ENCODE data around the gene TELO2.
A peak's percentile ranks its signal among the peaks of the same experiment; 100 is the strongest.

Gene TELO2

DNA sequence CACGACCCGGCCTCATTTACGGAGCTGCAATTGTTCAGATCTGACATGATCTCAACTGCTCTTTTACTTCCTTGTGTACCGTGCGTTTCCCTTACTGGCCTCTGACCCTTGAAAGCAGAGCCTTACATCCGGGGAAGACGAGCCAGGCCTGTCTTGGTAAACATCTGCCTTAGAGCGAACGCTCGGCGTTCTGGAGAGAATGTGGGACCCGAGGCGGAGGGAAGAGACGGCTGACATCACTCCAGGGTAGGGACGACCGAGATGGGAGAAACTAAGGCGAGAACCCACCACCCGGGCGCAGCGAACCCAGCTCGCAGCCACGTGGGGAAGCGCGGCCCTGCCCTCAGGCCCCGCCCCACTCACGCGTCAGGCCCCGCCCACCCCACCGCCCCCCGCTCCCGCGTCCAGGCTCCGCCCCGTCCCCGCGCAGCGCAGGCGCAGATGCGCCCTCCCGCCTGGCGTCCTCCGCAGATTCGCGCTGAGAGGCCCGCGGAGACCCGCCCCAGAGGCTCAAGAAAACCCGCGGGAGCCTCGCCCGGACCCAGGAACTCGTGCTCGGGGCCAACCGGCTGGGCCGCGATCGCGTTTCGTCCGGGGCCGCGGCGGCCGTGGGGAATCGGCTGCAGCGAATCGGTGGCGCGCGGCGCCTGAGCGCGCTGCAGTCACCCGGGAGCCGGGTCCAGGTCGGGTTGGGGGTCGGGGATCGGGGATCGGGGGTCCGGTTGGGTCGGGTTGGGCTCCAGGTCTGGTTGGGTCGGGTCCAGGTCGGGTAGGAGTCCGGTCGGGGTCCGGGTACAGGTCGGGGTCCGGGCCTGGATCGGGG is at the start of gene TELO2:
TSS of gene TELO2 (plus strand) at position 438 of the 823 bp plus-strand sequence. CDS start 922 bp downstream, outside the sequence.
- DNase-seq = peak; percentile 20

DNA sequence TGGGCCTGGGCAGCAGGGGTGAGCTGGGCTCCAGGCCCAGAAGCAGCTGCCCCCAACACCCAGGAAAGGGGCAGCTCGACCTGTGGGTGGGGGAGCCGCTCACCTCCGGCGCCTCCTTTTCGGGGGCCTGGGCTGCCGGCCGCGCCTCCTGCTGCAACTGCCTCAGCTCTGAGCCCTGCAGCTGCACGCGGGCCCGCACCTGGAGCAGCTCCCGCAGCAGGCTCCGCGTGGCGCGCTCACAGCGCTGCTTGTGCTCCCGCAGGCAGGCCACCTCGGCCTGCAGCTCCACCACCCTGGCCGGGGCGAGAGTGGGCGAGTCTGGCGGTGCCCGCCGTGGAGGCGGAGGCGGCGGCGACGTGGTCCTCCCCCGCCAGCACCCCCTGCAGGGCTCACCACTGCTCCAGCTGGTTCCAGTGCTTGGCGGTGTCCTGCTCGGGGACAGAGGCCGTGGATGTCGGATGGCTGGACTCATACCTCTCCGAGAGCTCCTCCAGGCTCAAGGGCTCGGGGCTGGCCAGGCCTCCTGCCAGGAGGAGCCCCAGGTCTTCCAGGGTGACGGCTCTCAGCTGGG is 49.7 kb upstream of the TELO2 start:
- DNase-seq = no peak

DNA sequence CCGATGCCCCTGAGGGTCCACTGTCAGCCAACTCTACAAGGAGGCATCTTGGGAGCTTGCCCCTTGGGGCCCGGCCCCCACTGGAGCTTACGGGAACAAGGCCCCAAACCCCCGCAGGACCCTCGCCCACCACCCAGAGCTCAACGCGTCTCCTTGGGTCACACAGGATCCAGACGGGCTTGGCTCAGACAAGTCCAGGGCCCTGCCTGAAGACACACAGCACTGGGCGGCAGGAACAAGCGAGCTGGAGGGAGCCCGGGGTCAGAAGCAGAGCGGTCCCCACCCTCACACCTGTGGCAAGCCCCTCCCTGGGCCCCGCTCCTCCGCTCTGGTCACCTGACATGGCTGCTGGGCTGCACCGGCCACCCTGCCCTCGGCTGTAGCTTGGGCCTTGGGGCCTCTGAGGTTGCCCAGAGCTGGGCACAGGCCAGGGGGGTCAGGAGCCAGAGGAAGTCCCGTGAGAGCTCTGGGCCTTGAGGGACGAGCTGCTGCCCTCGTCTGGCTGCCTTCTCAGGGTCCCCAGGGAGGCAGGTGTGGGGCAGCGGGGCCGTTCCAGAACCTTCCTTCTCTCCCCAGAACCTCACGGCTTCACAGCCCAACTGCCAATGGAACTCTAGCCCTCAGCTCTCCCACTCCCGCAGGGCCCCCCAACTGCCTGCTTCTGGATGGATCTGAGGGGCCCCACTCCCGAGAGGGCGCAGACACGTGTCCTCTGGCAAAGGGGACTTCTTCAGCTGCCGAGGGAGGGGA is 49.0 kb upstream of the TELO2 start, which contains the start of gene CCDC154:
TSS of gene CCDC154 (minus strand) at position 577 of the 750 bp plus-strand sequence. CDS start at position 343, 234 bp downstream.
- no peak for DNase-seq

DNA sequence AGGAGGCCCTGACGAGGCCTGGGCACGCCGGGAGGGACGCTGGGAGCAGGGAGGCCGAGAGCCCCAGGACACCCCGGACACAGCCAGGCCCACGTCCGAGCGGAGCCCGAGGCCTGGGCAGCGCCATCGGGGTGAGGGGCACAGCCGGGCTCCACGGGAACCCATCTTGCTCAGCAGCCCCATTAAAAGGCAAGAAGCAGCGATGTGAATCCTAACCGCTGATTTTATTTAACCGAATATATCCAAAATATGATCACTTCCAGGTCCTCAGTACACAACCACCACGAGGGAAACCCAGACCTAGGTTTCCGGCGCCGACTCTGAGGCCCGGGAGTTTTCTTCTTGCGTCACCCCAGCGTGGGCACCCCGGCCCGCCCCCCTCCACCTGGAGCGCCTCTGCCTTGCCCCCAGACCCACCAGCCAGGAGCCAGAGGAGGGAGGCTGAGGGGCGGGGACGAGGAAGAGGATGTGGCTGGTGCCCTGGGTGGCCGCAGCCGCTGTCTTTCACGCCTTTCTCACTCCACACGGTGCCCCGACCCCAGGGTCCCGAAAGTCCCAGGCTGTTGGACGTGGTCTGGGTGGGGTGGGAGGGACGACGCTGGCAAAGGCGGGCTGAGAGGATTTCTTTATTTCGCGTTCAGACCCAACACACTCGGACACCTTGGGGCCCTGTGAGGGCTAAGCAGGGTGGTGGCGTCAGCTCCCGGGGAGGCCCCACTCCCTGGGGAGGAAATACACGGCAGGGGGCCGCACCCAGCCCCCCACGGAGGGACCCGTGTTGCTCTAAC is 48.2 kb upstream of the TELO2 start:
- DNase-seq = no peak

DNA sequence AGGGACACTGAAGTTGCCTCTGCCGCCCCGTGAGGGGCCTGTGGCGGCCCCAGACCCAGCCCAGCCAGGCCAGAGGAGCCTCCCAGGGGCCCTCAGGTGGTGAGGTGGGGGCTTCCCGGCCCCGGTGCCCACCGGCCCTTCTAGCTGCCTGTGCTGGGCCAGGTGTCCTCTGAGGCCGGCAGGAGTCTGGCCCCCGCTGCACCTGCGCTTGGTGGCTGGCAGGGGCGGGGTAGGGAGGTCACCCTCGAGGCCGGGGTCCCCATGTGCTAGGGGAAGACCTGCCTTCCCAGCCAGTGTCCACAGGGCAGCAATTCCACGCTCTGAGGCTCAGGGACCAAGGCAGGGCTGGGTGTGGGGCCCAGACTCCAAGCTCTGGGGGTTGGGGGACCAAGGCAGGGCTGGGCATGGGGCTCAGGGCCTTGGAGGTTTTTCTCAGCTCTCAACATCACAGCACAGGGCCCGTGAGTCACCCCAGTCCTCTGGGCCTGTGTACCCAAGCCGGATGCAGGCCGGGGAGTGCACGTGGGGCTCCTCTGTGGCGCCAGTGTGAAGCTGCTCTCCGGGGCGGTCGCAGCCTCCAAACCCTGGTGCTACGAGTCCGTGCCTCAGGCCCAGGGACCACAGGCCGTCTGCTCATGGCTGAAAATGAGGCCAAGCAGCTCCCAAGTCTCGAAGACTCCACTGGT is 47.5 kb upstream of the TELO2 start:
- no peak for DNase-seq

DNA sequence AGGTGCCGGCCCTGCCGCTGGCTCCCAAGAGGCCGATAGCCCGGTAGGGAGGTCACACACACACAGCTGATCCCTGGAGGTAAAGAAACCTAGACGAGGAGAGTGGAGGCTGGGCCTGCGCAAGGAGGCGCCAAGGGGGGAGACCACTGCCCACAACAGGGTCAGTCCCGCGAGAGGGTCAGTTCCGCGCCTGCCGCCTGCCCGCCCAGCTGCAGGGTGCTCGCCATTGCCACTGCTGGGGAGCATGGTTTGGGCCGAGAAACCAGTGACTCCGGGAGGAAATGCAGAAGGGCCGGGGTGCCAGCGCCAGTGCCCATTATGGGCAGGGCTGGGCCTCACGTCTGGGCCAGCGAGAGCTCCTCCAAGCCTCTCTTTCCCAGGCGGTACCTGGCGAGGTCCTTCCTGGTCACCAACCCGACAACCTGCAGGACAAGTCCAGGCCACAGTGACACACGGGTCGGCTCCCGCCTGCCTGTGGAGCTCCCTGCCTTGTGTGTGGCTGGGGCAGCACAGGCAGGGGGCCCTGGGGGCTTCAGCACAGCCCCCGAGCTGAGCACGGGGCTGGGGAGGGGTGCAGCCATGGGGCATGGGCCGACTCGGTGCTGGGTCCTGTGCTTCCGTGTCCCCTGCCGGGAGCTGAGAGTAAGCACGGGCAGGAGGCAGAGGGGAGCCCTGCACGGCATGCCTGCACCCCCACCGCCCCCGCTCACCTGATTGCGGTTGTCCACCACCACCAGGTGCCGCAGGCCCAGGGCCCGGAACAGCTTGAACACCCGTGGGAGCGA is 46.7 kb upstream of the TELO2 start:
- no peak for DNase-seq

DNA sequence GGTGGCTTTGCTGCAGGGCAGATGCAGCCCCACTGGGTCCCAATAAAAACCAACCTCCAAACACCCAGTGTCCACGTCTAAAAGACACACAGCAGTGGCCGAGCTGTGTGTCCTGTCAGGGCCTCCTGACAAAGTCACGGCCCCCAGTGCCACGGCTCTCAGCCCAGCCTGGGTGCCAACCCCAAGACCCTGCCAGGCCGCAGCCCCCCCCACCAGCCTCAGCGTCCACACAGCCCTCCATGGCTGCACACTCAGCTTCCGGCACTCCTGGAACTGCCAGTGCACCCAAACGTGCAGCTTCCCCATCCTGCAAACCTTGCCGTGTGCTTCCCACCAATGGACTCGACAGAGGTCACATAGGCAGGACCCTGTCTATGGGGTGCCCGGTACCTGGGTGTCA is 45.2 kb upstream of the TELO2 start:
- no peak for DNase-seq

DNA sequence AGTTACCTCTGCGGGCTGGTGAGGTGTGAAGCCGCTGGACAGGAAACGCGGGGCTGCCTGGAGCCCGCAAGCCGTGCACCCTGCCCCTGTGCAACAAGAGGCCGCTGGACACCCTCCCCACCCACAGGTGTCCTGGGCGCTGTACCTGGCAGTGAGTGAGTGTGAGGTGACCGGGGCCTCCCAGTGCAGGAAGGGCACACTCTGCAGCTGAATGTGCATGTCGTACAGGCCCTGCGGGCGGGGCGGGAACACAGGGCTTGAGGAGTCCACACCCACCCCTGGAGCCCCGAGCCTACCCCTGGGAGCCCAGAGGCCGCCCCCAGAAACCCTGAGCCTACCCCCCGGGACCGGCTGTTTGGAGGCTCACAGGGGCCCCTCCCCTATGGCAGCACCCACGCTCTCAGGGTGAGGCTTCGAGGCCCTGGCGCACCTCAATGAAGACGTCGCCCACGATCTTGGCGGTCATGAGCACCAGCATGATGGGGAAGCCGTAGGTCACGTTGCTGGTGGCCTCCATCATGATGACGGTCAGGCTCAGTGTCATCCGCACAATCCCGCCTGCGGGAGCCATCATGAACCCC is 44.5 kb upstream of the TELO2 start:
- DNase-seq = no peak

DNA sequence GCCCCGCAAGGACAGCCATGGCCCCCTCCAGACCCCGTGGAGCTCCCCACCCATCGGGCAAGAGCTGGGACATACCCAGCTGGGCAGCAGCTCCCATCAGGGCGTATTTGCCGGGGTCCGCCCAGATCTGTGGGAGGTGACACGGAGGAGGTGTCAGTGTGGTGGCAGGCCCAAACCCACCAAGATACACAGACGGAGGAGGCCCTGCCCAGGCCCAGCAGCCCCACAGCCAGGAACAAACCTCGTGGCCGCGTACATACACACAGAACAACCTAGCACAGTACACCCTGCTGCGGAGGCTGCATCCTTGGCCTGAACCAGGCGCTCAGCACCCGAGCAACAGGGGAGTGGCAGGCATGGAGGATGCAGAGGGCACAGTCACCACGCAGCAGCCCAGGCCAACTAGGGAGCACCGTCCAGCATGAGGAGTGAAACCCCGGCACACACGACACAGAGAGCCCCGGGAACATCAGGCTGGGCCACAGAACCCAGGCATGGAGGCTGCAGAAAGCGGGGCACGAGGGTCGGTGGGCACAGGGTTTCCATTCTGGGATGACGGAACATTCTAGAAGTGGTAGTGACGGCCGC is 43.9 kb upstream of the TELO2 start:
- DNase-seq = no peak

DNA sequence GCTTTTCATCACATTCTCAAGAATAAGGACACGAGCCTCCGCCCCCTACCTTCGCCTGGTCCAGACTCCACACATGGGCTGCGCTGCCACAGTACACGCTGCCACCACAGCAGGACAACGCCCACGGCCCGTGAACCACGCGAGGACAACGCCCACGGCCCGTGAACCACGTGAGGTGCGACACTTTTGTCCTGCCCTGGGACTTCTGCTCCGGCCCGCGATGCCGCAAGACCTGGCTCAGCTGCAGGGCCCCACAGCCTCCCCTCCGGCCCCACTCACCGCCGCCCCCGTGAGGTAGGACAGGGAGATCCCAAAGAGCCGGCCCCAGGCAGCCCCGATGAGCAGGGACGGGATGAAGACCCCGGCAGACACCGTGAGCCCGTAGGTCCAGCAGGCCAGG is 42.9 kb upstream of the TELO2 start:
- no peak for DNase-seq

DNA sequence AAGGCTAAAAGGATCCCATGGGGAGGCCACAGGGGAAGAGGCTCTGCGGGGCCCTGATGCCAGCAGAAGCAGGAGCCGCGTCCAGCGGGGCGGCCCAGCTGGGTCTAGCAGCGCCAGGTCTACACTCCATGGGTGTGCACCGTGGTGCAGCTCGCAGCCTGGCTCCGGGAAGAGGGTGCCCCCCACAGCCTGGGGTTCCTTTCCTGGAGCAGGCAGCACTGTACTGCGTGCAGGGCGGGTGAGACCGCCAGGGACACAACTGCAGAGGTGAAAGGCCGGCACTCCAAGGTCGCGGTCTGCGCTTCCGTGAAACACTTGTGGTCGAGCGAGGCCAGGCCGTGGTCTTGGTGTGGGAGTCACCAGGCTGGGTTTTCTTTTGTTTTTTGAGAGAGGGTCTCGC is 42.3 kb upstream of the TELO2 start:
- no peak for DNase-seq

DNA sequence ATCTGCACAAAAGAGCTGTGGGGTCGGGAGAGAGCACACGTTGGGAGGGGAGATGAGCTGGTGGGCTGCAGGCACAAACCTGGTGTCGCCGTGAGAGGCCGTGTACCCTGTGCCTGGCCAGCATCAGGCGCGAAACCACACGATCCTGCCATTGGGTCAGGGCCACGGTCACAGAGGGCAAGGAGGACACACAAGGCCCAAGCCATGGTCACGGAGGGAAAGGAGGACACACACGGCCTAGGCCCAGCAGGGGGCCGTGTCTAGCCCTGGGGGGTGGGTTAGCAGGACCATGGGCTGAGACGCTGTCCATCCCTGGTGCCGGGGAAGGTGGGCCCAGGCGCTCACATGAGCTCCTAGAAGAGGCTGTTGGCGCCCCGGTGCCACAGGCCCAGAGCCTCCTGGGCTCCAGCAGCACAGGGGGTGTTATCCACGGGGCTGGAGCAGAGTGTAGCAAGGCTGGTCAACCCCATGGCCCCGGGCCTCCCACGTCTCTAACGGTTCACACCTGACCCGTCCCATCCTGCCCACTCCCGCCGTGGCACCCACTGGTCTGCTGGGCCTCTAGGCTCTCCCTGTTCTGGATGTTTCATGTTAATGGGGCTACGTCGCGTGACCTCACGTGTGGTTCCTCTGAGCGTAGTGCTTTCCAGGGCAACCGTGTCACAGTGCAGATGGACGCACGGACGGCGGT is 41.3 kb upstream of the TELO2 start:
- no peak for DNase-seq

DNA sequence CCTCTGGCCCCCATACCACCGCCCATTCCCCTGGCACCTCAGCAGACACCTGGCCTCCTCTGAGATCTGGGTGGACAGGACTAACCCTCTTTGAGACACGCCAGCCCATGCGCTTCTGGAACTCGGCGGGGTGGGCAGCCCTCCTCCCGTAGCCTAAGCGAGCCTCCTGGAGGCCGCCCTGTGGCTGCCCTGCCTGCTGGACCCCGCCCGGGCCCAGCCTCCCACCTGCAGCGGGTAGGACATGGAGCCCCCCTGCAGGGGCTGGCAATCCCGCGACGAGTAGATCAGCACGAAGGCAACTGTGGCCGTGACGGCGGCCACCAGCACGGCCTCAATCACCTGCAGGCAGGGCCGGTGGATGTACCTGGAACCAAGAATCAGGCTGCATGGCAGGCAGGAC is 40.6 kb upstream of the TELO2 start:
- DNase-seq = no peak

DNA sequence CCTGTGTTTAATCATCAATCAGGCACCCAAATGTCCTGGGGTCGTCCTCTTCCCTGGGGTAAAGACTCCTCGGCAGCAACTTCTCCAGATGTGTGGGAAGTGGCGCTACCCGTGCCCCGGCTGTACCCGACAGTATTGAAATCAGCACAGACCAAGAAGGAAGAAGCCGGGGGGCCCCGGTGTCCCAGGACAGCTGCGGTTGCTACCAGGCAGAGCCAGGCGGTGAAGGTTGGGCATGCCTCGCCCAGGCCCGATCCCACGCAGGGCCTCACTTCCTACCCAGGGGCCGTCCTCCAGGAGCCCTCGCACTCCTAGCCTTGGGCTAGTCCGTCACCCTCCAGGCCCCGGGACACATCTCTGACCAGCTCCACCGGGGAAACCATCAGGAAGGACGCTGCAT is 39.8 kb upstream of the TELO2 start:
- DNase-seq = no peak

DNA sequence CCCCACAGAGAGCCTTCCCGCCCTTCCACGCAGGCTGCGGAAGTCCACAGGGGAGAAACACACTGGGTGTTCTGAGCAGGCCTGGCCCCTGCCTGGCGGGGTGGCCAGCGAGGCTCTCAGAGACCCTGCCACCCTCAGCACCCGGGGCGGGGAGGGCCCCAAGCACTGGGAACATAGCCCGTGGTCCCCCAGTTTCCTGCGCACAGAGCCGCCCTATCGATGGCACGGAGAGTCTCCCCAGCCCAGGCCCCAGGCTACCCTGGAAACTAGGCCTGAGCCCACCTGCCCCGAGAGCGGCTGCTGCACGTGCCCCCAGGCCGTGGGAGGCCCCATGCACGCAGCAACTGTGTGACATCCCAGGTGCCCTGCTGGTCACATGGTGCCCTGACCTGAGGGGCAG is 38.6 kb upstream of the TELO2 start:
- DNase-seq = no peak

DNA sequence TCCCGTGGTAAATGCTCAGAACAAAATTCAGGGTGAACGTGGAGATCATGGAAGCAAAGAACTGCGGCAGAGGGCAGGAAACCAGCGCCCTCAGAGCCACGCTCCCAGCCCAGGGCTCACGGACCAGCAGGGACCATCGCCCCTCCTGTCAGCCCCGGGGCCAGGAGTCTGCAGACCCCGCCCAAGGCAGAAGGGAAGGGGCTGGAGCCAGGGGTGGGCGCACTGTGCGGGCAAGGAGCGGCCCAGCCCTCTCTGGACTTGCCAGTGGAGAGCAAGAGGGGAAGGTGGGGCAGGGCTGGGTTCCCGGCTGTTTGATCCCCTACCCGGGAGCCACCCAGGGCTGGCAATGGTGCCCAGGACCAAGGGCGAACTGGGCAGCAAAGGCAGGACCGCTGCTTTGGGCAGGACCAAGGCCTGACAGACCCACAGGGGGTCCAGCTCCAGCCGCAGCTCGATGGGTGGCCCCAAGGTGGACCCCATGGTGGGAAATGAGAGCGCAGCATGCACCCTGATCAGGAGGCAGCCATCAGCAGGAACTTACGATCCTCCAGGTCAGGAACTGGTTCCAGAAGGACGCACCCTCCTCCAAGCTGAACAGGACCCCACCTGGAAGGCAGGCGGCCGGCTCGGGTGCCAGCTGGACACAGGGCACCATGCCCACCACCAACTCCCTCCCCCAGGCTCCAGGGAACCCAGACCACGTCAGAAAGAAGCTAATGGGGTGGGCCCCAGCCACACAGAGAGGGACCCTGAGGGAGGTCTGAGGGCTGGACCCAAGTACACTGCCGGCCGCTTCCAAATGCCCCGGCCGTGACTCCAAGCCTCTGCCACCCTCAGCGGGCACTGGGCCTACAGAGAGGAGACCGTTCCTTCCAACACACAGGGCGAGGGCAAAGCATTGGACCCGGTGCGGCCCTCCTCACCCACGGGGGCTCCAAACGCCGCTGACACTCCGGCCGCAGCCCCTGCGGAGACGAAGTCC is 37.7 kb upstream of the TELO2 start:
- no peak for DNase-seq

DNA sequence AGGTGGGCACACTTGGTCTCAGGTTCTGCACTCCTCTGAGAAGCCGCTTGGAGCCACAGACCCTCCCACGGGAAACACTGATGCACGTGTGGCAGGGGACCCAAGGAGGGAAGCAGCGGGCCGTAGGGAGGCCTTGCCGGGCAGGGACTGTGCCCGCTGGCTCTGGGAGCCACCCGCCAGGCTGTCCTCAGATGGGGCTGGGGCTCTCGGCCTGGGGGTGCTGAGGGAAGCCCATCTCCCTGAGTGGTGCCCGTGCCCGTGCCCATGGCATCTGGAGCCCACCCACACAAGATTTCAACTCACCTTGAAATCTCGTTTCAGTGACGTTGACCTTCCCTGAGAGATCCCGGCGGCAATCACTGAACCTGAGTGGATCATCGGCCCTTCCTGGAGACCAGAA is 36.2 kb upstream of the TELO2 start:
- DNase-seq = no peak

DNA sequence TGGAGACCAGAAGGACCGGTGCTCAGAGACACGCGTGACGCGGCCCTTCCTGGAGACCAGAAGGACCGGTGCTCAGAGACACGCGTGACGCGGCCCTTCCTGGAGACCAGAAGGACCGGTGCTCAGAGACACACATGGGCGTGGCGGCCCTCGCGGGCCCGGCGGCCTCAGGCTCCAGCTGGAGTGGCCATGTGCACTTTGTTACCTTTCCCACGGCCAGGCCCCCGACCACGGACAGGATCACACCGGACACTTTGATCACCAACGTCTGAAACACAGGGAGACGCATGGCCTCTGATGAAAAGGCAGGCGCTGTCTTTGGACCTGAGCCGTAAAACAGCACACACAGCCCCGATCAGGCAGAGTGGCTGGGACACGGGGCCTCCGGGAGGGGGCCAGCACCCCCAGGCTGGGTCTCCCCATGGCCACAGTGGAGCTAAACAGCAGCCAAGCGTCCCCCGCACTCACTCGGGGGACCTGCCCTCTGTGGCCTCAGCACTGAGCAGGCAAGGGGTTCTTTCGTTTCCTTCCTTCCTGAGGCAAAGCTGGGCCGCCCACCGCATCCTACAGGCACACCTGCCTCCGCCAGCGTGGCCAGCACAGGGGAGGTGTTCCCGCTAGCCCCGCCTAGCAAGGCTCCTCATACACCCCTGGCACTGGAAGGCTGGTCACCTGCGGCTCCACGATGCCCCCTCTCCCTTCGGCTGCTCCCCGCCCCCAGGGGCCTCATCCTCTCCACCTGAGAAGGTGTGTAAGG is 35.5 kb upstream of the TELO2 start:
- no peak for DNase-seq
